ENCODE results near the gene LOXL1. TPM values are rescaled to one million over a fixed set of nuclear protein-coding genes. Genes with fewer than 3 reads are reported as not detected.

The LOXL1 gene
- total RNA-seq, 2 experiments from 2014 or later: not detected

GRCh38 chr15:73987681-73988444 lies 61.6 kb downstream of the LOXL1 start:
- H3K9me2 ChIP-seq (ENCODE audit: insufficient read depth, low read length): no peaks in the 10 kb centered on the region
- no peak overlapping the region for H3K4me3 ChIP-seq (ENCODE audit: low read depth, low read length, poor library complexity, severe bottlenecking)
- peaks cover 13% of the 10 kb centered on the region for H3K4me1 ChIP-seq (ENCODE audit: insufficient read depth, low read length, poor library complexity, severe bottlenecking)
- TF ChIP-seq, protein P1, sequence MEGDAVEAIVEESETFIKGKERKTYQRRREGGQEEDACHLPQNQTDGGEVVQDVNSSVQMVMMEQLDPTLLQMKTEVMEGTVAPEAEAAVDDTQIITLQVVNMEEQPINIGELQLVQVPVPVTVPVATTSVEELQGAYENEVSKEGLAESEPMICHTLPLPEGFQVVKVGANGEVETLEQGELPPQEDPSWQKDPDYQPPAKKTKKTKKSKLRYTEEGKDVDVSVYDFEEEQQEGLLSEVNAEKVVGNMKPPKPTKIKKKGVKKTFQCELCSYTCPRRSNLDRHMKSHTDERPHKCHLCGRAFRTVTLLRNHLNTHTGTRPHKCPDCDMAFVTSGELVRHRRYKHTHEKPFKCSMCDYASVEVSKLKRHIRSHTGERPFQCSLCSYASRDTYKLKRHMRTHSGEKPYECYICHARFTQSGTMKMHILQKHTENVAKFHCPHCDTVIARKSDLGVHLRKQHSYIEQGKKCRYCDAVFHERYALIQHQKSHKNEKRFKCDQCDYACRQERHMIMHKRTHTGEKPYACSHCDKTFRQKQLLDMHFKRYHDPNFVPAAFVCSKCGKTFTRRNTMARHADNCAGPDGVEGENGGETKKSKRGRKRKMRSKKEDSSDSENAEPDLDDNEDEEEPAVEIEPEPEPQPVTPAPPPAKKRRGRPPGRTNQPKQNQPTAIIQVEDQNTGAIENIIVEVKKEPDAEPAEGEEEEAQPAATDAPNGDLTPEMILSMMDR (conservative IDR thresholded peaks at IDR 0.05; ENCODE audit: low read length): no peak
- TF ChIP-seq EZH2phosphoT487 (IDR thresholded peaks at IDR 0.05; ENCODE audit: borderline replicate concordance, low read depth, low read length): no peak
- H3K9me3 ChIP-seq (ENCODE audit: low read length): no peaks in the 10 kb centered on the region
- H3K27ac ChIP-seq (ENCODE audit: low read depth, low read length, poor library complexity, severe bottlenecking): no peak overlapping the region
- H2AFZ ChIP-seq (ENCODE audit: low read length): no peak overlapping the region
- CTCF ChIA-PET (ENCODE audit: unreplicated experiment): no interaction called here
- no peaks in the 10 kb centered on the region for H4K20me1 ChIP-seq (ENCODE audit: insufficient read depth, low read length)
- no peaks in the 10 kb centered on the region for H3K79me2 ChIP-seq (ENCODE audit: insufficient read depth, low read depth, low read length)
- DNase-seq (ENCODE audit: low spot score): no peak
- POLR2A ChIA-PET: interaction anchor here (1.4 kb wide), 1 partner anchor 9 kb away, joined by 3 read pairs; no protein-coding TSS in a partner anchor
- intact Hi-C loops (cut with micrococcal nuclease; ENCODE audit: unreplicated experiment): no loop called here
- no TSS peak for BruUV-seq (replicated peaks)
- no peak overlapping the region for H3K4me2 ChIP-seq (ENCODE audit: low read length)
- no peaks in the 10 kb centered on the region for H3K36me3 ChIP-seq (ENCODE audit: insufficient read depth, low read length)

GRCh38 chr15:73988445-73988969 lies 62.2 kb downstream of the LOXL1 start:
- no peak overlapping the region for H3K4me2 ChIP-seq (ENCODE audit: low read length)
- H3K36me3 ChIP-seq (ENCODE audit: insufficient read depth, low read length): no peaks in the 10 kb centered on the region
- H4K20me1 ChIP-seq (ENCODE audit: insufficient read depth, low read length): no peaks in the 10 kb centered on the region
- no TSS peak for BruUV-seq (replicated peaks)
- no peaks in the 10 kb centered on the region for H3K9me3 ChIP-seq (ENCODE audit: low read length)
- POLR2A ChIA-PET: interaction anchor here (1.4 kb wide), 1 partner anchor 8 kb away, joined by 3 read pairs; no protein-coding TSS in a partner anchor
- H3K27ac ChIP-seq (ENCODE audit: low read depth, low read length, poor library complexity, severe bottlenecking): no peak overlapping the region
- TF ChIP-seq, protein P1 (conservative IDR thresholded peaks at IDR 0.05; ENCODE audit: low read length): no peak
- no peak for TF ChIP-seq EZH2phosphoT487 (IDR thresholded peaks at IDR 0.05; ENCODE audit: borderline replicate concordance, low read depth, low read length)
- intact Hi-C loops (cut with micrococcal nuclease; ENCODE audit: unreplicated experiment): no loop called here
- H2AFZ ChIP-seq (ENCODE audit: low read length): no peak overlapping the region
- H3K4me1 ChIP-seq (ENCODE audit: insufficient read depth, low read length, poor library complexity, severe bottlenecking): peaks cover 14% of the 10 kb centered on the region
- H3K4me3 ChIP-seq (ENCODE audit: low read depth, low read length, poor library complexity, severe bottlenecking): no peak overlapping the region
- H3K9me2 ChIP-seq (ENCODE audit: insufficient read depth, low read length): no peaks in the 10 kb centered on the region
- CTCF ChIA-PET (ENCODE audit: unreplicated experiment): no interaction called here
- H3K79me2 ChIP-seq (ENCODE audit: insufficient read depth, low read depth, low read length): no peaks in the 10 kb centered on the region
- no peak for DNase-seq (ENCODE audit: low spot score)
